Measurements from ENCODE around the gene TUBB4B.
A peak's percentile ranks its signal among the peaks of the same experiment; 100 is the strongest.

The TUBB4B gene

GRCh38 chr9:137213160-137214060, 27.7 kb upstream of the TUBB4B start:
- no peak for DNase-seq

- no peak for DNase-seq
Observed at GRCh38 chr9:137214620-137215019, 26.5 kb upstream of the TUBB4B start.

- no peak for DNase-seq
Observed at GRCh38 chr9:137215196-137215986, 25.7 kb upstream of the TUBB4B start.

GRCh38 chr9:137216188-137216965, 24.7 kb upstream of the TUBB4B start:
- no peak for DNase-seq

- DNase-seq = peak; percentile 52 to 63
Observed at GRCh38 chr9:137217276-137218211, 23.5 kb upstream of the TUBB4B start.

- DNase-seq = no peak
Observed at GRCh38 chr9:137218212-137218753, 22.8 kb upstream of the TUBB4B start.

GRCh38 chr9:137218754-137219271, 22.3 kb upstream of the TUBB4B start:
- DNase-seq = no peak

GRCh38 chr9:137219757-137220316, 21.2 kb upstream of the TUBB4B start:
- no peak for DNase-seq

- DNase-seq = no peak
Observed at GRCh38 chr9:137220317-137221094, 20.6 kb upstream of the TUBB4B start.

- no peak for DNase-seq
Observed at GRCh38 chr9:137221095-137221505, 20.0 kb upstream of the TUBB4B start.

- DNase-seq = no peak
Observed at GRCh38 chr9:137221506-137222111, 19.5 kb upstream of the TUBB4B start.

GRCh38 chr9:137222190-137223077, 18.7 kb upstream of the TUBB4B start, which contains the start of gene RNF208:
Gene RNF208, minus strand, starts transcription at chr9:137222240. Its CDS starts 1,028 bp downstream, at chr9:137221212.
- peak in 1 of 2 experiments; percentile 18 for DNase-seq

- peak; percentile 96 to 97 for DNase-seq
Observed at GRCh38 chr9:137223078-137223970, 17.8 kb upstream of the TUBB4B start.

- DNase-seq = no peak
Observed at GRCh38 chr9:137224830-137225694, 16.0 kb upstream of the TUBB4B start, which contains the start of gene CYSRT1. Gene CYSRT1, plus strand, starts transcription at chr9:137225174. Its CDS starts 448 bp downstream, at chr9:137225622.

GRCh38 chr9:137225699-137226331, 15.3 kb upstream of the TUBB4B start:
- DNase-seq = no peak

All from NCI-H2081 (cell line).